Skeletal muscle tissue (tissue), 4 donors: ENCODE measurements around the gene PDZD7. TPM values are rescaled to one million over a fixed set of nuclear protein-coding genes. Genes with fewer than 3 reads are reported as not detected.

Experiments used
- H3K27ac ChIP-seq: one replicate; pipeline ENCODE4 v1.7.0; 2013; ENCODE audit warnings: mild to moderate bottlenecking, low read depth, low read length, inconsistent platforms
- H3K27me3 ChIP-seq, 3 donors: one replicate each; pipeline ENCODE4 v1.7.0; 2013; ENCODE audit warnings: low read length in 3 of 3; ENCODE audit not compliant: control insufficient read depth in 3 of 3, insufficient read depth in 3 of 3
- H3K36me3 ChIP-seq, 3 donors: one replicate each; pipeline ENCODE4 v1.7.0; 2013; ENCODE audit warnings: low read length in 3 of 3; ENCODE audit not compliant: control insufficient read depth in 3 of 3, insufficient read depth in 3 of 3
- H3K4me1 ChIP-seq, 3 donors: one replicate each; pipeline ENCODE4 v1.7.0; 2013; ENCODE audit warnings: low read length in 3 of 3, mild to moderate bottlenecking in 3 of 3; ENCODE audit not compliant: control insufficient read depth in 3 of 3, insufficient read depth in 3 of 3
- H3K4me3 ChIP-seq, 3 donors: one replicate each; pipeline ENCODE4 v1.7.0; 2013; ENCODE audit warnings: low read length in 3 of 3
- H3K9ac ChIP-seq, 3 donors: one replicate each; pipeline ENCODE4 v1.7.0; 2013; ENCODE audit warnings: low read length in 3 of 3, mild to moderate bottlenecking in 3 of 3, moderate library complexity in 2 of 3, low read depth in 1 of 3
- H3K9me3 ChIP-seq, 3 donors: one replicate each; pipeline ENCODE4 v1.7.0; 2013; ENCODE audit warnings: low read length in 3 of 3; ENCODE audit not compliant: control insufficient read depth in 3 of 3
- total RNA-seq: library from RNA; depleted of rRNA; stranded (reverse); fragments of >200 nt; gene quantifications from one replicate; pipeline ENCODE4 v1.2.3, GENCODE V29; 2014
- donor health status: Osteomylitis.

The PDZD7 gene
- total RNA-seq, 1 donor from 2014 or later, result 1.0 TPM

GRCh38 chr10:100998183-100998990, 32.5 kb downstream of the PDZD7 start:
- H3K36me3 ChIP-seq, result peaks cover 16% of the 10 kb centered on the region in 3 donors
- H3K4me1 ChIP-seq, result peaks cover 42 to 58% (median 47%) of the 10 kb centered on the region in 3 donors
- H3K27ac ChIP-seq, result peak overlapping the region; percentile 95
- no peaks in the 10 kb centered on the region for H3K27me3 ChIP-seq
- H3K4me3 ChIP-seq, result peak overlapping the region; percentile 72 to 86 (median 84)
- no peaks in the 10 kb centered on the region for H3K9me3 ChIP-seq
- peak overlapping the region; percentile 86 to 98 (median 87) for H3K9ac ChIP-seq

- no peaks in the 10 kb centered on the region for H3K9me3 ChIP-seq
- peak overlapping the region; percentile 86 to 98 (median 87) for H3K9ac ChIP-seq
- H3K27ac ChIP-seq, result peak overlapping the region; percentile 95
- peaks cover 34 to 51% (median 39%) of the 10 kb centered on the region in 3 donors for H3K4me1 ChIP-seq
- no peaks in the 10 kb centered on the region for H3K27me3 ChIP-seq
- H3K36me3 ChIP-seq, result peaks cover 10 to 13% (median 11%) of the 10 kb centered on the region in 3 donors
- peak overlapping the region; percentile 72 to 86 (median 84) for H3K4me3 ChIP-seq
Measured at GRCh38 chr10:100997360-100998182, 33.4 kb downstream of the PDZD7 start.

GRCh38 chr10:100996678-100997359, 34.1 kb downstream of the PDZD7 start:
- peak overlapping the region; percentile 72 to 86 (median 84) for H3K4me3 ChIP-seq
- peak overlapping the region; percentile 86 to 98 (median 87) for H3K9ac ChIP-seq
- peaks cover 8 to 12% (median 10%) of the 10 kb centered on the region in 3 donors for H3K36me3 ChIP-seq
- H3K27me3 ChIP-seq, result no peaks in the 10 kb centered on the region
- H3K27ac ChIP-seq, result peak overlapping the region; percentile 95
- no peaks in the 10 kb centered on the region for H3K9me3 ChIP-seq
- H3K4me1 ChIP-seq, result peaks cover 27 to 43% (median 32%) of the 10 kb centered on the region in 3 donors

- H3K9me3 ChIP-seq, result no peaks in the 10 kb centered on the region
- no peak overlapping the region for H3K9ac ChIP-seq
- H3K4me1 ChIP-seq, result peaks cover 15 to 31% (median 22%) of the 10 kb centered on the region in 3 donors
- no peak overlapping the region for H3K27ac ChIP-seq
- H3K27me3 ChIP-seq, result no peaks in the 10 kb centered on the region
- H3K36me3 ChIP-seq, result peaks cover 21 to 26% (median 24%) of the 10 kb centered on the region in 3 donors
- H3K4me3 ChIP-seq, result no peak overlapping the region
Measured at GRCh38 chr10:100995181-100995580, 35.7 kb downstream of the PDZD7 start.

- H3K4me3 ChIP-seq, result no peak overlapping the region
- H3K4me1 ChIP-seq, result peaks cover 15 to 37% (median 28%) of the 10 kb centered on the region in 3 donors
- no peak overlapping the region for H3K27ac ChIP-seq
- peaks cover 26 to 34% (median 34%) of the 10 kb centered on the region in 3 donors for H3K36me3 ChIP-seq
- no peaks in the 10 kb centered on the region for H3K9me3 ChIP-seq
- H3K9ac ChIP-seq, result peak overlapping the region in 1 of 3 donors; percentile 25
- H3K27me3 ChIP-seq, result no peaks in the 10 kb centered on the region
Measured at GRCh38 chr10:100993986-100994708, 36.8 kb downstream of the PDZD7 start.

- Histone ChIP-seq H3K27me3 (no peaks in the 10 kb centered on the region), H3K27ac (no peak overlapping the region), H3K9me3 (no peaks in the 10 kb centered on the region), H3K36me3 (peaks cover 47 to 49% (median 49%) of the 10 kb centered on the region in 3 donors), H3K4me3 (no peak overlapping the region), H3K4me1 (peaks cover 27 to 54% (median 36%) of the 10 kb centered on the region in 3 donors), H3K9ac (peak overlapping the region in 1 of 3 donors; percentile 23)
Measured at GRCh38 chr10:100989088-100989487, 41.8 kb downstream of the PDZD7 start.

GRCh38 chr10:100988166-100988565, 42.8 kb downstream of the PDZD7 start:
- H3K27me3 ChIP-seq, result no peaks in the 10 kb centered on the region
- H3K36me3 ChIP-seq, result peaks cover 44 to 45% (median 45%) of the 10 kb centered on the region in 3 donors
- peak overlapping the region in 2 of 3 donors; percentile 14 to 98 for H3K9ac ChIP-seq
- H3K4me1 ChIP-seq, result peaks cover 27 to 56% (median 36%) of the 10 kb centered on the region in 3 donors
- no peak overlapping the region for H3K27ac ChIP-seq
- peak overlapping the region; percentile 95 to 100 (median 97) for H3K4me3 ChIP-seq
- H3K9me3 ChIP-seq, result no peaks in the 10 kb centered on the region

- Histone ChIP-seq H3K27ac (peak overlapping the region; percentile 75), H3K36me3 (peaks cover 46 to 49% (median 49%) of the 10 kb centered on the region in 3 donors), H3K9ac (peak overlapping the region; percentile 90 to 98 (median 91))
Measured at GRCh38 chr10:100987685-100988049, 43.3 kb downstream of the PDZD7 start.

More at GRCh38 chr10:100987685-100988049, 43.3 kb downstream of the PDZD7 start:
- no peaks in the 10 kb centered on the region for H3K27me3 ChIP-seq
- peaks cover 27 to 58% (median 38%) of the 10 kb centered on the region in 3 donors for H3K4me1 ChIP-seq
- H3K9me3 ChIP-seq, result no peaks in the 10 kb centered on the region
- peak overlapping the region; percentile 95 to 100 (median 97) for H3K4me3 ChIP-seq
